Suprapubic skin (tissue), 4 donors: ENCODE results near the gene RPRD1B.

Source experiments
- CTCF ChIP-seq, 2 donors: fragments of 200-600 bp in 1 of 2; fragments of 450-650 bp in 1 of 2; sonication (generic) in 1 of 2; IDR thresholded peaks; one replicate each; pipeline ENCODE4 v1.5.1; 2016 to 2019; ENCODE audit warnings: antibody characterized with exemption in 2 of 2, mild to moderate bottlenecking in 1 of 2, moderate library complexity in 1 of 2
- POLR2A ChIP-seq, 2 donors: fragments of 450-650 bp; IDR thresholded peaks; one replicate each; pipeline ENCODE4 v1.6.1; 2017; ENCODE audit warnings: antibody characterized with exemption in 2 of 2, mild to moderate bottlenecking in 2 of 2, moderate library complexity in 2 of 2
- POLR2AphosphoS5 ChIP-seq, 3 donors: sonication (generic); formaldehyde crosslinking; IDR thresholded peaks; one replicate each; pipeline ENCODE4 v1.6.1; 2017; ENCODE audit warnings: antibody characterized with exemption in 3 of 3

GRCh38 chr20:38011696-38012095 is 21.9 kb upstream of the RPRD1B start:
- no peak for TF ChIP-seq CTCF (IDR thresholded peaks at IDR 0.05)
- TF ChIP-seq POLR2AphosphoS5 (IDR thresholded peaks at IDR 0.05): no peak
- TF ChIP-seq POLR2A (IDR thresholded peaks at IDR 0.05): no peak
